SK-N-SH treated with all-trans-retinoic acid at 6 μM for 48 hours (cell line): ENCODE results near the gene KCNC3.
"Not testable (repeated sequence)": the region's sequence is repeated elsewhere in the genome, so short reads cannot be mapped to it uniquely, and the experiment has no call there.

Experiments
- ATAC-seq: fragments of 200-7000 bp; cut with Tn5 transposase; 3 replicates; pipeline ENCODE4 v1.9.1; 2020; ENCODE audit warnings: mild to moderate bottlenecking, moderate library complexity
- ARNTL ChIP-seq: fragments of 450-650 bp; formaldehyde crosslinking; IDR thresholded peaks from 2 replicates; pipeline ENCODE4 v1.5.0; 2020; ENCODE audit warnings: low read depth, mild to moderate bottlenecking, moderate library complexity, borderline replicate concordance
- BACH2 ChIP-seq: fragments of 250-450 bp; sonication (Bioruptor Pico); IDR thresholded peaks from 2 replicates; pipeline ENCODE4 v1.9.0; 2021; ENCODE audit warnings: mild to moderate bottlenecking, borderline replicate concordance
- CREB5 ChIP-seq: fragments of 250-450 bp; sonication (Bioruptor Pico); IDR thresholded peaks from 2 replicates; pipeline ENCODE4 v1.5.1; 2020; ENCODE audit warnings: low read depth, mild to moderate bottlenecking, moderate library complexity
- CSDC2 ChIP-seq: fragments of 250-450 bp; sonication (Bioruptor Pico); IDR thresholded peaks from 2 replicates; pipeline ENCODE4 v1.5.0; 2020; ENCODE audit warnings: mild to moderate bottlenecking, moderate library complexity
- ESRRG ChIP-seq: fragments of 250-450 bp; sonication (Bioruptor Pico); IDR thresholded peaks from 2 replicates; pipeline ENCODE4 v1.6.1; 2021; ENCODE audit warnings: mild to moderate bottlenecking
- GLIS3 ChIP-seq: fragments of 250-450 bp; sonication (Bioruptor Pico); IDR thresholded peaks from 2 replicates; pipeline ENCODE4 v1.5.0; 2020; ENCODE audit warnings: mild to moderate bottlenecking, moderate library complexity
- ISL1 ChIP-seq: fragments of 250-450 bp; sonication (Bioruptor Pico); IDR thresholded peaks from 2 replicates; pipeline ENCODE4 v2.1.2; 2022; ENCODE audit warnings: mild to moderate bottlenecking, moderate library complexity
- OSR1 ChIP-seq: fragments of 250-450 bp; sonication (Bioruptor Pico); IDR thresholded peaks from 2 replicates; pipeline ENCODE4 v1.8.0; 2022; ENCODE audit warnings: moderate library complexity, mild to moderate bottlenecking, inconsistent platforms
- POU6F1 ChIP-seq: fragments of 250-450 bp; sonication (Bioruptor Pico); IDR thresholded peaks from 2 replicates; pipeline ENCODE4 v1.8.0; 2021; ENCODE audit warnings: low read depth, mild to moderate bottlenecking, moderate library complexity, borderline replicate concordance
- PPARA ChIP-seq: fragments of 250-450 bp; sonication (Bioruptor Pico); IDR thresholded peaks from 2 replicates; pipeline ENCODE4 v1.5.0; 2020; ENCODE audit warnings: mild to moderate bottlenecking, borderline replicate concordance
- RARB ChIP-seq: fragments of 250-450 bp; sonication (Bioruptor Pico); IDR thresholded peaks from 2 replicates; pipeline ENCODE4 v1.8.0; 2021; ENCODE audit warnings: mild to moderate bottlenecking, moderate library complexity
- SNAI2 ChIP-seq: fragments of 250-450 bp; sonication (Bioruptor Pico); IDR thresholded peaks from 2 replicates; pipeline ENCODE4 v1.5.0; 2020; ENCODE audit warnings: mild to moderate bottlenecking, moderate library complexity
- TCF4 ChIP-seq: fragments of 250-450 bp; sonication (Bioruptor Pico); IDR thresholded peaks from 2 replicates; pipeline ENCODE4 v1.8.0; 2021; ENCODE audit warnings: mild to moderate bottlenecking, moderate library complexity, borderline replicate concordance
- TOX ChIP-seq: fragments of 250-450 bp; sonication (Bioruptor Pico); IDR thresholded peaks from 2 replicates; pipeline ENCODE4 v1.8.0; 2021; ENCODE audit warnings: mild to moderate bottlenecking, moderate library complexity, borderline replicate concordance
- TSHZ2 ChIP-seq: fragments of 250-450 bp; sonication (Bioruptor Pico); IDR thresholded peaks from 2 replicates; pipeline ENCODE4 v1.5.0; 2020; ENCODE audit warnings: mild to moderate bottlenecking, moderate library complexity
- ZC3H10 ChIP-seq: fragments of 250-450 bp; sonication (Bioruptor Pico); IDR thresholded peaks from 2 replicates; pipeline ENCODE4 v1.5.1; 2021; ENCODE audit warnings: mild to moderate bottlenecking, moderate library complexity
- ZFP3 ChIP-seq: fragments of 250-450 bp; sonication (Bioruptor Pico); IDR thresholded peaks from 2 replicates; pipeline ENCODE4 v1.5.0; 2020; ENCODE audit warnings: mild to moderate bottlenecking, moderate library complexity
- ZFP30 ChIP-seq: fragments of 450-650 bp; formaldehyde crosslinking; IDR thresholded peaks from 2 replicates; pipeline ENCODE4 v1.5.0; 2022; ENCODE audit warnings: mild to moderate bottlenecking, moderate library complexity
- ZNF565 ChIP-seq: fragments of 450-650 bp; formaldehyde crosslinking; conservative IDR thresholded peaks from 2 replicates; pipeline ENCODE4 v1.5.0; 2020; ENCODE audit warnings: low read depth, mild to moderate bottlenecking, moderate library complexity
- ZNF70 ChIP-seq: fragments of 450-650 bp; formaldehyde crosslinking; IDR thresholded peaks from 2 replicates; pipeline ENCODE4 v1.5.0; 2020; ENCODE audit warnings: mild to moderate bottlenecking, moderate library complexity
- ZNF8 ChIP-seq: fragments of 450-650 bp; formaldehyde crosslinking; IDR thresholded peaks from 2 replicates; pipeline ENCODE4 v1.5.0; 2020; ENCODE audit warnings: mild to moderate bottlenecking, moderate library complexity
- TF ChIP-seq, protein P1 (sequence below): fragments of 250-450 bp; sonication (Bioruptor Pico); IDR thresholded peaks from 2 replicates; pipeline ENCODE4 v1.5.1; 2021; ENCODE audit warnings: mild to moderate bottlenecking, moderate library complexity
- TF ChIP-seq, protein P2 (sequence below): fragments of 250-450 bp; sonication (Bioruptor Pico); IDR thresholded peaks from 2 replicates; pipeline ENCODE4 v1.8.0; 2020; ENCODE audit warnings: mild to moderate bottlenecking, moderate library complexity, borderline replicate concordance

KCNC3 gene

DNA sequence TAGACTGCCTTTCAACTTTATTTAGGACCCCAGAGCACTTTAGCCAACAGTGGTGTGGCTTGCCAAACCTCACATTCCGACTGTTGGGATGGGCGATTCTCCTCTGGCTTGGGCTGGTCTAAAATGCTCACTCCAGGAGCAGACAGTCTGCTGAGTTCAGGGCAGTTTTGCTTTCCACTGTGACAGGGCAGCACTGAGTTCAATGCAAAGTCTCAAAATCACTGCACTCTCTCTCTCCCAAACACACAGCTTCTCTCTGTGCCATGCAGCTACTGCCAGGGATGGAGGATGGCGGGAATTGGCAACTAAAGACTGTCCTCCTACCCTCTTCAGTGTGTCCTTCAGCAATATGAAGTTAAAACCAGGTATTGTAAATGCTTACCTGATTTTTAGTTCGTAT is 23.1 kb upstream of the KCNC3 start:
- ATAC-seq: no peak
- TF ChIP-seq CREB5 (CRISPR knock-in tag) (no peak), ZFP3 (CRISPR knock-in tag) (no peak), GLIS3 (CRISPR knock-in tag) (no peak), TOX (no peak), ISL1 (no peak), TSHZ2 (CRISPR knock-in tag) (no peak), OSR1 (CRISPR knock-in tag) (no peak), ZFP30 (CRISPR knock-in tag) (no peak), RARB (CRISPR knock-in tag) (no peak), POU6F1 (CRISPR knock-in tag) (no peak), ZNF8 (no peak), PPARA (no peak), ZNF70 (CRISPR knock-in tag) (no peak), TCF4 (CRISPR knock-in tag) (no peak), SNAI2 (CRISPR knock-in tag) (no peak), ESRRG (CRISPR knock-in tag) (no peak), CSDC2 (CRISPR knock-in tag) (no peak), BACH2 (CRISPR knock-in tag) (no peak)
- TF ChIP-seq, protein P1, sequence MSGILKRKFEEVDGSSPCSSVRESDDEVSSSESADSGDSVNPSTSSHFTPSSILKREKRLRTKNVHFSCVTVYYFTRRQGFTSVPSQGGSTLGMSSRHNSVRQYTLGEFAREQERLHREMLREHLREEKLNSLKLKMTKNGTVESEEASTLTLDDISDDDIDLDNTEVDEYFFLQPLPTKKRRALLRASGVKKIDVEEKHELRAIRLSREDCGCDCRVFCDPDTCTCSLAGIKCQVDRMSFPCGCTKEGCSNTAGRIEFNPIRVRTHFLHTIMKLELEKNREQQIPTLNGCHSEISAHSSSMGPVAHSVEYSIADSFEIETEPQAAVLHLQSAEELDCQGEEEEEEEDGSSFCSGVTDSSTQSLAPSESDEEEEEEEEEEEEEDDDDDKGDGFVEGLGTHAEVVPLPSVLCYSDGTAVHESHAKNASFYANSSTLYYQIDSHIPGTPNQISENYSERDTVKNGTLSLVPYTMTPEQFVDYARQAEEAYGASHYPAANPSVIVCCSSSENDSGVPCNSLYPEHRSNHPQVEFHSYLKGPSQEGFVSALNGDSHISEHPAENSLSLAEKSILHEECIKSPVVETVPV: no peak
- TF ChIP-seq, protein P2, sequence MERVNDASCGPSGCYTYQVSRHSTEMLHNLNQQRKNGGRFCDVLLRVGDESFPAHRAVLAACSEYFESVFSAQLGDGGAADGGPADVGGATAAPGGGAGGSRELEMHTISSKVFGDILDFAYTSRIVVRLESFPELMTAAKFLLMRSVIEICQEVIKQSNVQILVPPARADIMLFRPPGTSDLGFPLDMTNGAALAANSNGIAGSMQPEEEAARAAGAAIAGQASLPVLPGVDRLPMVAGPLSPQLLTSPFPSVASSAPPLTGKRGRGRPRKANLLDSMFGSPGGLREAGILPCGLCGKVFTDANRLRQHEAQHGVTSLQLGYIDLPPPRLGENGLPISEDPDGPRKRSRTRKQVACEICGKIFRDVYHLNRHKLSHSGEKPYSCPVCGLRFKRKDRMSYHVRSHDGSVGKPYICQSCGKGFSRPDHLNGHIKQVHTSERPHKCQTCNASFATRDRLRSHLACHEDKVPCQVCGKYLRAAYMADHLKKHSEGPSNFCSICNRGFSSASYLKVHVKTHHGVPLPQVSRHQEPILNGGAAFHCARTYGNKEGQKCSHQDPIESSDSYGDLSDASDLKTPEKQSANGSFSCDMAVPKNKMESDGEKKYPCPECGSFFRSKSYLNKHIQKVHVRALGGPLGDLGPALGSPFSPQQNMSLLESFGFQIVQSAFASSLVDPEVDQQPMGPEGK (CRISPR knock-in tag): no peak

- ATAC-seq: no peak
- TF ChIP-seq PPARA (no peak), ZNF565 (no peak), TOX (no peak), GLIS3 (CRISPR knock-in tag) (no peak), POU6F1 (CRISPR knock-in tag) (no peak), CSDC2 (CRISPR knock-in tag) (no peak), TCF4 (CRISPR knock-in tag) (no peak), ZC3H10 (CRISPR knock-in tag) (no peak), TSHZ2 (CRISPR knock-in tag) (no peak), ISL1 (no peak), ZFP30 (CRISPR knock-in tag) (no peak), CREB5 (CRISPR knock-in tag) (no peak), BACH2 (CRISPR knock-in tag) (no peak), ARNTL (CRISPR knock-in tag) (no peak), ZNF70 (CRISPR knock-in tag) (no peak)
- TF ChIP-seq, all 23 proteins: peak for 0
These were observed 20.3 kb upstream of the KCNC3 start for GRCh38 chr19:50349277-50350057.

DNA sequence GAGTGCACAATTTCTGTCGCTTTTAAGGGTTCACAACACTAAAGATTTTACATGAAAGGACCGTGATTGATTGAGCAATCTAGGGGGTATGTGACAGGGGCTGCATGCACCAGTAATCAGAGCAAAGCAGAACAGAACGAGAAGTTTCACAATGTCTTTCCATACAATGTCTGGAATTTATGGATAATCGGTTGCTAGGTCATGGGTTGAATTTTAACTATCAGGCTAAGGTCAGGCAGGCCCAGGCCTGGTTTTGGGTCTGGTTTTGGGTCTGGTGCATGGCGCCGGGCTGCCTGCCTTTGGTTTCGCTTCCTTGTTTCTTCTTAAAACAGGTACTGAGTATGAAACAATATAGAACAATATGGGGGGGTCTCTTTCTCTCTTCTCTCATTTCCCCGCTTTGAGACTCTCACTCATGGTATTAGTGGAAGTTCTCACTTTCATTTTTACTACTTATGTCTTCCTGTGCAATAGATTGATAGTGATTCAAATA is 18.0 kb upstream of the KCNC3 start:
- ATAC-seq: not testable (repeated sequence)
